Activated naive CD4-positive, alpha-beta T cell treated with anti-CD3 and anti-CD28 coated beads, Interleukin-2, amount 10 ng/mL, durations not matched to agents 7 days and 5 days (primary cell): Measurements from ENCODE around the gene PRRX2.
"Not testable (repeated sequence)": the region's sequence is repeated elsewhere in the genome, so short reads cannot be mapped to it uniquely, and the experiment has no call there.

ENCODE experiments used
- CTCF ChIA-PET: fragments of 350-600 bp; sonication (Branson Sonifier 250); formaldehyde crosslinking; loops from one replicate; lab custom pipeline; 2021; ENCODE audit warnings: antibody characterized with exemption; lab: Charles Lee
- DNase-seq: peaks from one replicate; pipeline ENCODE4 v3.0.0-alpha.2; 2020
- H3K27ac Mint-ChIP-seq: one replicate; pipeline ENCODE4 v1.8.0; 2021; ENCODE audit warnings: mild to moderate bottlenecking, moderate library complexity, mixed read lengths
- H3K27me3 Mint-ChIP-seq: one replicate; pipeline ENCODE4 v1.8.0; 2021; ENCODE audit warnings: mild to moderate bottlenecking, mixed read lengths
- H3K36me3 Mint-ChIP-seq: one replicate; pipeline ENCODE4 v1.8.0; 2021; ENCODE audit warnings: mixed read lengths
- H3K4me1 Mint-ChIP-seq: one replicate; pipeline ENCODE4 v1.8.0; 2021; ENCODE audit warnings: mixed read lengths
- H3K4me3 Mint-ChIP-seq: one replicate; pipeline ENCODE4 v1.8.0; 2021; ENCODE audit warnings: mild to moderate bottlenecking, moderate library complexity, mixed read lengths
- H3K9me3 Mint-ChIP-seq: one replicate; pipeline ENCODE4 v1.8.0; 2021; ENCODE audit warnings: mixed read lengths

The PRRX2 gene

DNA sequence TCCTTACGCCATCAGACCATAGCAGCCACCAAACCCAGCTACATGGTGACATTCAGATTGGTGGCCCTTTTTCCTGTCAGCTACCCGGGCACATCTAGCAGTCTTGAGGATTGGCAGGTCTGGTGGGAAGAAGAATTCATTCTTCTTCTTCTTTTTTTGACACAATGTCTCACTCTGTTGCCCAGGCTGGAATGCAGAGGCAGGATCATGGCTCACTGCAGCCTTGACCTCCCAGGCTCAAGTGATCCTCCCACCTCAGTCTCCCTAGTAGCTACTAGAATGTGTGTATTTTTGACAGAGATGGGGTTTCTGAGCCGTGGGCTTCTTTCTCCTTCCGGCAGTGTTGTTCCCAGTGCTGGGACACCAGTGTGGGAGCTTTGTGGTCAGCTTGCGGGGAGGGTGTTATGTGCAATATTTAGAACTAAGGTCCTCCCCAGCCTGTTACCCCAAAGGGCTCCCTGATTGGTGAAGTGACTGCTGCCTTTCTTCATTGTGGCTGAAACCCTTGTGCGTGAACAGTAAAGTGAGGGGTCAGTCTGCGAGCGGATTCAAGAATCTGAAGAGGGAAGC, 36.1 kb upstream of the PRRX2 start:
- H3K36me3 Mint-ChIP-seq, result peaks cover 29% of the 10 kb centered on the region

DNA sequence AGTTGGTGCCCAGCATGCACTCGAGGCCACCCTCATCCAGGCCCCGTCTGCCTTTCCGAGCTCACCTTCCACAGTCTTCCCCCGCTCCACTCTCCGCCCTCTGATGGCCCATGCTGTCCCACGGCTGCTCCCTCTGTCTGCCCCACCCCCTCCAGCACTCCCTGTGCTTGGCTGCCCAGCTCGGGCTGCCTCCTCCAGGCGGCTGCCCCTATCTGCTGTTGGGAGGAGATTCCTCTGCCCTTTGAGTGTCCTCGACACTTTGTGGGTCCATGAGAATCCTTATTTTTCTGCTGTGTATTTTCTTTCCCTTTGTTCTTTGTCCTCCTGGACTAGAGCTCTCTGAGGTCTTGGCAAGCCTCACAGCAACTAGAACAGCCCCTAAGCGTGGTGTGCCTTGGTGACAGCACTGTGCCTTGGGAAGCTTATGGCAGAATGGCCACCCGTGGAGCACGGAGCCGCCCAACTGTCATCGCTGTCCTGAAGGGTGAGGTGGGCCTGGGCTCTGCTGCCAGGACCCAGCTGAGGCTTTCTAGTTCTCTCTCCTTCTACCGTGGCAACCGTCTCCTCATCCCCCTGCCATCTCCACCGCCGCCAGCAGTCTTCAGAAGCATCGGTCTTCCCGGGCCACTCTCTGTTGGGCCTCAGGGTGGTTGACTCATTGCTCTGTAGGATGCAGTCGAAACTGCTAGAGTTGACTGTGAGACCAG, 34.3 kb upstream of the PRRX2 start:
- H3K27me3 Mint-ChIP-seq, result no peaks in the 10 kb centered on the region
- peak overlapping the region; percentile 63 for H3K27ac Mint-ChIP-seq
- peaks cover 40% of the 10 kb centered on the region for H3K36me3 Mint-ChIP-seq
- no peak overlapping the region for H3K4me3 Mint-ChIP-seq
- peaks cover 40% of the 10 kb centered on the region for H3K4me1 Mint-ChIP-seq
- CTCF ChIA-PET, result interaction anchor here (3.0 kb wide), 1 partner anchor 499 kb away, joined by 8 read pairs; no protein-coding TSS in a partner anchor
- DNase-seq, result no peak
- H3K9me3 Mint-ChIP-seq, result no peaks in the 10 kb centered on the region

More for the DNA sequence above, 36.1 kb upstream of the PRRX2 start:
- peaks cover 50% of the 10 kb centered on the region for H3K4me1 Mint-ChIP-seq
- no peak for DNase-seq
- CTCF ChIA-PET, result interaction anchor here (1.2 to 3.0 kb wide), 2 partner anchors 11 to 497 kb away, joined by 4 to 8 read pairs; no protein-coding TSS in a partner anchor
- no peak overlapping the region for H3K4me3 Mint-ChIP-seq
- H3K27me3 Mint-ChIP-seq, result no peaks in the 10 kb centered on the region
- H3K27ac Mint-ChIP-seq, result no peak overlapping the region
- H3K9me3 Mint-ChIP-seq, result no peaks in the 10 kb centered on the region

DNA sequence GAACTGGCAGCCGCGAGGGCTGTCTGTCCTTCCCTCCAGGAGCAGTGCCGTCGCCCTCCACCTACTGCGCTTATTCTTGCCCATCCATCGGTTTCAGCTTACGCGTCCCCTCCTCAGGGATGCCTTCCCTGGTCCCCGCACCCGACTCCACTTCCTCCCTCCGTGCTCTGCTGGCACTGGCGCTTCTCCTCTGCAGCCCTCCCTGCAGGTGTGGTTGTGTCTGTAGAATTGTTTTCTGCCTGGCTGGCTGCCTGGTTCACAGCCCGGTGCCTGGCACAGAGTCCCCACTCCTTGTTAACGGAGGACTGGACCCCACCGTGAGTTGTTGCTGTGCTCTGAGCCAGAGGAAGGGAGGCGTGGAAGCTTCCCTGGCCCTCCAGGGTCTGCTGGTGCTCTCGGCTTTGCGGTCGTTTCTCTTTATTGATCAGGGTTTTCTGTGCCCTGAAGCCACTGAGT, 33.7 kb upstream of the PRRX2 start:
- Mint-ChIP-seq H3K4me1 (peaks cover 40% of the 10 kb centered on the region), H3K27ac (no peak overlapping the region), H3K4me3 (no peak overlapping the region), H3K9me3 (no peaks in the 10 kb centered on the region), H3K36me3 (peaks cover 40% of the 10 kb centered on the region), H3K27me3 (no peaks in the 10 kb centered on the region)
- no peak for DNase-seq
- CTCF ChIA-PET, result no interaction called here

DNA sequence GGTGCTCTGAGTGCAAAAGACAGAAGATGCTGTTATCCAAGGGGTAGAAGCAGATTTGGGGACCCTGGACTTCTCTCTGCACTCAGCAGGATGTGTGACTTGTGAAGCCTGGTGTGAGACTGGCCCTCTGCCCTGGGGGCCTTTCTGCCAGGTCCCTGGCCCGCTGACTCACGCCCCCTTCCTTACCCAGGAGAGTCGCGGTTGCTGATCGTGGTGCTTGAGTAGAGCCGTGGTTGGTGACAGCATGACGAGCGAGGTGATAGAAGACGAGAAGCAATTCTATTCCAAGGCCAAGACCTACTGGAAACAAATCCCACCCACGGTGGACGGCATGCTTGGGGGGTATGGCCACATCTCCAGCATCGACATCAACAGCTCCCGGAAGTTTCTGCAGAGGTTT, 33.0 kb upstream of the PRRX2 start:
- CTCF ChIA-PET, result no interaction called here
- Mint-ChIP-seq H3K36me3 (peaks cover 36% of the 10 kb centered on the region), H3K9me3 (no peaks in the 10 kb centered on the region), H3K27me3 (no peaks in the 10 kb centered on the region), H3K27ac (no peak overlapping the region), H3K4me1 (peaks cover 32% of the 10 kb centered on the region), H3K4me3 (no peak overlapping the region)
- no peak for DNase-seq

DNA sequence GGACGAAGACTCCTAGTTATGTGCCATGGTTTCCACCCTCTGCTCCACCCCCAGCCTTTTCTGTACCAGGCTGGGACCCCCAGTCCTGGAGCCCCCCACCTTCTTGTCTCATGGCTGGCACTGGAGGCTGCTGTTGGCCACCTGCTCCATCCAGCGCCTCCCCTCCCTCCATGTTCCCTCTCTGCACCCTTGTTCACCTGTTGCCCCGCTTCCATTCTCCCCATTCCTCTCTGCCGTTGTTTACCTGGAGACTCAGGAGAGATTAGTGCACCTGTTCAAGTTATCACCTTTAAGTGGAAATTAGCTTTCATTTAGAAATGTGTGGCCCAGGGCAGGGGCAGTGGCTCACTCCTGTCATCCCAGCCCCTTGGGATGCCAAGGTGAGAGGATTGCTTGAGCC, 32.2 kb upstream of the PRRX2 start:
- peaks cover 25% of the 10 kb centered on the region for H3K4me1 Mint-ChIP-seq
- H3K4me3 Mint-ChIP-seq, result no peak overlapping the region
- H3K9me3 Mint-ChIP-seq, result no peaks in the 10 kb centered on the region
- DNase-seq, result no peak
- CTCF ChIA-PET, result interaction anchor here (1.4 kb wide), 1 partner anchor 9 kb away, joined by 4 read pairs; no protein-coding TSS in a partner anchor
- H3K36me3 Mint-ChIP-seq, result peaks cover 36% of the 10 kb centered on the region
- no peaks in the 10 kb centered on the region for H3K27me3 Mint-ChIP-seq
- H3K27ac Mint-ChIP-seq, result peak overlapping the region; percentile 42

DNA sequence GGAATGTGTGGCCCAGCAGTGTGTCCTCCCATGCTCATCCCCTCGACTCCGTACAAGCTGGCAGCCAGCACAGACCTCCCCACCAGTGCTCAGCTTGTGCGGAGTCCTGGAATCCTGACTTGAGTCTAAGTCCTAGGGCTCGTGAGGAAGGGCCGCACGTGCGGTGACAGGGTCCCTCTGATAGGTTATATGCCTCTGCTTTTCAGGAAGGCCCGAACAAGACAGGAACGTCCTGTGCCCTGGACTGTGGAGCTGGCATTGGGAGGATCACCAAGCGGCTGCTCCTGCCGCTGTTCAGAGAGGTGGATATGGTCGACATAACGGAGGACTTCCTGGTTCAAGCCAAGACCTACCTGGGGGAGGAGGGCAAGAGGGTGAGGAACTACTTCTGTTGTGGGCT, 31.6 kb upstream of the PRRX2 start:
- peaks cover 21% of the 10 kb centered on the region for H3K4me1 Mint-ChIP-seq
- H3K4me3 Mint-ChIP-seq, result no peak overlapping the region
- H3K9me3 Mint-ChIP-seq, result no peaks in the 10 kb centered on the region
- CTCF ChIA-PET, result interaction anchor here (1.4 kb wide), 1 partner anchor 9 kb away, joined by 4 read pairs; no protein-coding TSS in a partner anchor
- no peak for DNase-seq
- no peak overlapping the region for H3K27ac Mint-ChIP-seq
- no peaks in the 10 kb centered on the region for H3K27me3 Mint-ChIP-seq
- peaks cover 35% of the 10 kb centered on the region for H3K36me3 Mint-ChIP-seq

DNA sequence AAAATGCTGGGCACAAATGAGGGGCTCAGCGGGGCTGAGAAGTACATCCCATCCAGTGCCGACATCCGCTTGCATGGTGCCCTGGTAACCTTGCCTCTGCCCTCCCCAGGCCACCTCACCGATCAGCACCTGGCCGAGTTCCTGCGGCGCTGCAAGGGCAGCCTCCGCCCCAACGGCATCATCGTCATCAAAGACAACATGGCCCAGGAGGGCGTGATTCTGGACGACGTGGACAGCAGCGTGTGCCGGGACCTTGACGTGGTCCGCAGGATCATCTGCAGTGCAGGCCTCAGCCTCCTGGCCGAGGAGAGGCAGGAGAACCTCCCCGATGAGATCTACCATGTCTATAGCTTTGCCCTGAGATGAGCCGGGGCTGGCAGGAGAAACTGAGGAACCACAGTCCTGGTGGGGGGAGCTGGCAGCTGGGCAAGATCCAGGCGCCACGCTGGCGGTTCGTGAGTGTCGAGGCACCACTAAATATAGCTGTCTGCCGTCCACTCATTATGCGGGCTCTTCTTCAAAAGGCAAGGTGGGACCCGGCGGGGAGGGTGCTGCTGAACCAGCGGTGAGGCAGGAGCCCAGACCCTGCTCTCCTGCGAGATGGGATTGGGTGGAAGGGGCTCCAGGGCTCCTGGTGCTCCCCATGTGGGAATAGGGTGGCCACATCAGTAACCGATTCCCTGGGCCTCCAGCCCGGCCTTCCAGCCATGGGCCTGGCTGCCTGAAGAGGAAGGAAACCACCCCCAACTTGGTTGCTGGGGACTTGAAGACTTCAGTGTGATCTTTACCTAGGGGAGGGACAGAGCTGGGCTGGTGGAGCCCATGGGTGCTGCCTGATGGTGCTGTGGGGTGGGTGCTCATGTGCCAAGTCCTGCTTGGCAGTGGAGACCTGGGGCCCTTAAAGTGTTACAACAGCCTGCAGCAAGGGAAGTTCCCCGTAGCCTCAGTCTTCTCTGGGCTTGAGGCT, 30.1 kb upstream of the PRRX2 start:
- CTCF ChIA-PET, result no interaction called here
- DNase-seq, result no peak
- H3K27me3 Mint-ChIP-seq, result no peaks in the 10 kb centered on the region
- peaks cover 37% of the 10 kb centered on the region for H3K36me3 Mint-ChIP-seq
- H3K9me3 Mint-ChIP-seq, result no peaks in the 10 kb centered on the region
- peaks cover 17% of the 10 kb centered on the region for H3K4me1 Mint-ChIP-seq
- no peak overlapping the region for H3K27ac Mint-ChIP-seq
- no peak overlapping the region for H3K4me3 Mint-ChIP-seq

DNA sequence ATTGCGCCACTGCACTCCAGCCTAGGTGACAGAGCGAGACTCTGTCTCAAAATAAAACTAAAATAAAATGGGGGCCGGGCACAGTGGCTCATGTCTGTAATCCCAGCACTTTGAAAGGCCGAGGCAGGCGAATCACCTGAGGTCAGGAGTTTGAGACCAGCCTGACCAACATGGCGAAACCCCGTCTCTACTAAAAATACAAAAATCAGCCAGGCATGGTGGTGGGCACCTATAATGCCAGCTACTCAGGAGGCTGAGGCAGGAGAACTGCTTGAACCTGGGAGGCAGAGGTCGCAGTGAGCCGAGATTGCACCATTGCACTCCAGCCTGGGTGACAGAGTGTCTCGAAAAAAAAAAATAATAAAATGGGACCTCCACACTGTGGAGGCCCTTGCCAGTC, 29.1 kb upstream of the PRRX2 start:
- H3K27me3 Mint-ChIP-seq, DNase-seq, H3K27ac Mint-ChIP-seq, H3K9me3 Mint-ChIP-seq, CTCF ChIA-PET, H3K4me3 Mint-ChIP-seq: not testable (repeated sequence)
- peaks cover 19% of the 10 kb centered on the region for H3K4me1 Mint-ChIP-seq
- H3K36me3 Mint-ChIP-seq, result peaks cover 37% of the 10 kb centered on the region

DNA sequence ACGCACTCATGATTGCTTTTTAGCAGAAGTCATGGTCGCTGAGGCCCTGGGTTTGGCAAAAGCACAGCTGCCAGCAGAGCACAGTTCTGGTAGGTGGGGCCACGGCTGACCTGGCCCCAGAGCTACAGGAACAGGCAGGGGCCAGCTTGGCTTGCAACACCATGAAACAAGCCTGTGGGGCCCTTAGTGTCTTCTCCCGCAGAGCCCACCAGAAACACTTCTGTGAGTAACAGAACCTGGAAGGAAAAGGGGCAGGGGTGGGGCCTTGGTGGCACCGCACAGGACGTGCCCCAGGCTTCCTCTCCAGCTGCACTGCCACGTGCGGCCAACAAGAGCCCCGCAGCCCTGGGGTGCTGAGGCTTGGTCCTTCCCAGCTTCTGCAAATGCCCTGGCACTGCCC, 28.3 kb upstream of the PRRX2 start:
- Mint-ChIP-seq H3K4me1 (peaks cover 20% of the 10 kb centered on the region), H3K36me3 (peaks cover 36% of the 10 kb centered on the region), H3K27ac (no peak overlapping the region), H3K9me3 (no peaks in the 10 kb centered on the region), H3K4me3 (no peak overlapping the region), H3K27me3 (no peaks in the 10 kb centered on the region)
- CTCF ChIA-PET, result interaction anchor here (0.9 kb wide), 1 partner anchor 12 kb away, joined by 4 read pairs; no protein-coding TSS in a partner anchor
- no peak for DNase-seq

DNA sequence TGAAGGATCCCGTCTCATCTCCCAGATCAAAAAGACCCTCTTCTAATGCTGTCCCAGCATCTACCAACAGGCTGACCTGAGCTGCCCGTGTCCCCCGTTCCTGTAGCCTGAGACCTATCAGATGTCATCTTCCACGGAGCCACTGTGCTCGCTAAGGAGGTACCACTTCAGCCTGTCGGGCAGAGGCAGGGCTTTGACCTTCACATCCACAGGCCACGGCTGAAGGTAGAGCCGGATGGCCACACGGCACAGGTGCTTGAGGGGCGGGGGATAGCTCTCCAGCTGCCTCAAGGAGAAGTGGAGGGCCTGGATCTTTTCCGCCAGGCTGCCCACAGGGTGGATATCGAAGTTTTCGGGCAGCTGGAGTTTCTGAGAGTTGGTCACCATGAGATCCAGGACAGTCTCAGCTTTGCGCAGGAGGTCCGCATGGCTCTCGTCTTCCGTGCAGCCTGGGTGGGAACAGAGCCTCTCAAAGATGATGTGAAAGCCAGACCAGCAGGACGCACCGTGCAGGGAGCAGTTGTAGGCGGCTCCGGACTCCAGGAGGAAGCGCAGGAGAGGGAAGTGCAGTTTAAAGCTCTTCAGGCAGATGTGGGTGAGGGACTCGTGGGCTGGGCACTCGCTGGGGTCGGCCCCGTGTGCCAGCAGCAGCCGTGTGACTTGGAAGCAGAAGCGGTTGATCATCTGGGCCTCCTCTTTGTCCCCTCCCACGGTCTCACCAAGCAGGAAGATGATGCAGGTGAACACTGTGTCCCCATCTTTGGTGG, 27.6 kb upstream of the PRRX2 start:
- no peak overlapping the region for H3K4me3 Mint-ChIP-seq
- H3K4me1 Mint-ChIP-seq, result peaks cover 23% of the 10 kb centered on the region
- H3K27ac Mint-ChIP-seq, result peak overlapping the region; percentile 35
- H3K27me3 Mint-ChIP-seq, result no peaks in the 10 kb centered on the region
- H3K36me3 Mint-ChIP-seq, result peaks cover 31% of the 10 kb centered on the region
- DNase-seq, result no peak
- no peaks in the 10 kb centered on the region for H3K9me3 Mint-ChIP-seq
- CTCF ChIA-PET, result interaction anchor here (0.9 to 2.3 kb wide), 2 partner anchors 13 kb away, joined by 4 to 15 read pairs; partner anchors contain the start of gene NTMT1

DNA sequence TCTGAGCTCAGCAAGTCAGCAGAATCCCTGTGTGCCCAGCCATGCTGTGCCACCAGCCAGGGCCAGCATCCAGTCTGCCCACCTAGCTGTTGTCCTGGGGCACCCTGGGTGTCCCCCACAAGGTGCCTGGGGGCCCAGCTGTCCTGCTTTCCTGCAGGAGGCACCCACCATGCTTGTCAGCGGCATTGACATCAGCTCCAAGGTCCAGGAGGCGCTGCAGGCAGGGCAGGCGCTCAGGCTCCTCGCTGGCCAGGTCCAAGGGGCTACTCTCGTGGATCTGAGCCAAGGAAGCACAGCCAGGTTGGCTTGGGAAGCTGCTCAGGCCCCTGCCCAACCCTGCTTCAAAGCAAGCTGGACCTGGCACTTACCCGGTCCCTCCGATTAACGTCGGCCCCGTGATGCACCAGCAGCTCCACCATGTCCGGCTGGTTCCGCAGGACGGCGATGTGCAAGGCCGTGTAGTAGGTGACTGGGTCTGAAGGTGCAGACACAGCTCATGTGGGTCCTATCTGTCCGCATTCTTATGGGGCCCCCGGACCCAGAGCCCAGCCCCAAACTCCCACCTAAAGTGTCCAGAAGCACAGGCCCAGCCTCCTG, 26.3 kb upstream of the PRRX2 start:
- no peak for DNase-seq

DNA sequence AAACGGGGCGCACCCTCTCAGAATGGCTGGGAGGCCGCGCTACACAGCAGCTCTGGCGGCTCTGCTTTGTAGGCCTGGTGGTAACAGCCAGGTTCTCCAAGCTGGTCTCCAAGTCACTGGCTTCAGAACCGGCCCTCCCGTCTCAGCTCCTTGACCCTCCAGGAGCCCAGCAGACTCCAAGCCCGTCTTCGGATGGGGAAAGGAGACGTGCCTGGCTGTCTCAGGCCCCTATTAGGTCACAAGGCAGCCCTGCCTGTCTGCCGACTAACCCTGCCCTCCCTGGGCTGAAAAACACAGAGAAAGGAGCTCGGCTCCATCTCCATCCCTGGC, 25.7 kb upstream of the PRRX2 start:
- peaks cover 23% of the 10 kb centered on the region for H3K4me1 Mint-ChIP-seq
- H3K9me3 Mint-ChIP-seq, result no peaks in the 10 kb centered on the region
- H3K27ac Mint-ChIP-seq, result no peak overlapping the region
- H3K36me3 Mint-ChIP-seq, result peaks cover 22% of the 10 kb centered on the region
- no peaks in the 10 kb centered on the region for H3K27me3 Mint-ChIP-seq
- DNase-seq, result no peak
- peak overlapping the region; percentile 72 for H3K4me3 Mint-ChIP-seq
- CTCF ChIA-PET, result interaction anchor here (0.8 to 2.3 kb wide), 6 partner anchors 11 to 501 kb away, joined by 3 to 15 read pairs (median 4); partner anchors contain the start of gene NTMT1

More for the DNA sequence above, 26.3 kb upstream of the PRRX2 start:
- Mint-ChIP-seq H3K4me3 (no peak overlapping the region), H3K36me3 (peaks cover 23% of the 10 kb centered on the region), H3K27ac (no peak overlapping the region), H3K27me3 (no peaks in the 10 kb centered on the region), H3K9me3 (no peaks in the 10 kb centered on the region), H3K4me1 (peaks cover 23% of the 10 kb centered on the region)
- CTCF ChIA-PET, result interaction anchor here (0.6 to 2.3 kb wide), 6 partner anchors 14 to 1861 kb away, joined by 3 to 15 read pairs (median 4); partner anchors contain the start of gene NTMT1
